HG02870 (cell line): ENCODE measurements around the gene LACTBL1.

Source experiments
- ATAC-seq: cut with Tn5 transposase; IDR thresholded peaks from one replicate; pipeline ENCODE4 v1.9.1; 2021; ENCODE audit warnings: mild to moderate bottlenecking, moderate library complexity; ENCODE audit not compliant: unreplicated experiment

LACTBL1 gene

GRCh38 chr1:22914156-22914555 is 58.5 kb downstream of the LACTBL1 start:
- no peak for ATAC-seq

- no peak for ATAC-seq
Measured at GRCh38 chr1:22913421-22914141, 59.1 kb downstream of the LACTBL1 start.

GRCh38 chr1:22912311-22912710 is 60.4 kb downstream of the LACTBL1 start:
- ATAC-seq = no peak

- no peak for ATAC-seq
Measured at GRCh38 chr1:22910986-22911651, 61.5 kb downstream of the LACTBL1 start.

GRCh38 chr1:22910286-22910685 is 62.4 kb downstream of the LACTBL1 start:
- ATAC-seq = no peak

- no peak for ATAC-seq
Measured at GRCh38 chr1:22908880-22909426, 63.7 kb downstream of the LACTBL1 start.

GRCh38 chr1:22907528-22907927 is 65.1 kb downstream of the LACTBL1 start:
- no peak for ATAC-seq

GRCh38 chr1:22906968-22907367 is 65.7 kb downstream of the LACTBL1 start:
- ATAC-seq = no peak

- no peak for ATAC-seq
Measured at GRCh38 chr1:22903113-22903512, 69.6 kb downstream of the LACTBL1 start.
